PC-3 (cell line): ENCODE results near the gene FAM13A. TPM values are rescaled to one million over a fixed set of nuclear protein-coding genes. Genes with fewer than 3 reads are reported as not detected.

Experiments
- ATAC-seq: fragments of 200-7000 bp; cut with Tn5 transposase; 2 replicates; pipeline ENCODE4 v1.9.1; 2020; ENCODE audit warnings: mild to moderate bottlenecking, moderate library complexity
- BruUV-seq: library from RNA; stranded (reverse); fragments of 400-500 nt; replicated peaks from 2 replicates; lab custom pipeline; 2021; lab: Mats Ljungman, UMichigan
- CTCF ChIA-PET: fragments of 300-600 bp; sonication (Branson Sonifier 250); formaldehyde crosslinking; loops from one replicate; lab custom pipeline; 2022; ENCODE audit warnings: antibody characterized with exemption; lab: Charles Lee
- POLR2A ChIA-PET: fragments of 300-600 bp; sonication (Branson Sonifier 250); formaldehyde crosslinking; loops from one replicate; lab custom pipeline; 2022; ENCODE audit warnings: antibody characterized with exemption; ENCODE audit not compliant: unreplicated experiment; lab: Charles Lee
- DNase-seq: peaks from one replicate; pipeline ENCODE4 v3.0.0-alpha.2; 2015
- H2AFZ ChIP-seq: fragments of 300-600 bp; sonication (generic); 2 replicates; pipeline ENCODE4 v1.6.0; 2016; ENCODE audit warnings: antibody characterized with exemption, low read length
- H3F3A ChIP-seq: fragments of 300-600 bp; sonication (generic); one replicate; pipeline ENCODE4 v1.6.0; 2017; ENCODE audit warnings: antibody characterized with exemption, low read length, control low read depth, mild to moderate bottlenecking; ENCODE audit not compliant: unreplicated experiment
- H3K27ac ChIP-seq: fragments of 300-600 bp; sonication (generic); 2 replicates; pipeline ENCODE4 v1.5.1; 2016; ENCODE audit warnings: mild to moderate bottlenecking, low read length
- H3K27me3 ChIP-seq: fragments of 300-600 bp; sonication (generic); 2 replicates; pipeline ENCODE4 v1.6.1; 2016; ENCODE audit warnings: low read length, mixed read lengths
- H3K36me3 ChIP-seq: fragments of 300-600 bp; sonication (generic); 2 replicates; pipeline ENCODE4 v1.6.1; 2016; ENCODE audit warnings: low read depth, mixed run types, low read length, mixed read lengths
- H3K4me1 ChIP-seq: fragments of 300-600 bp; sonication (generic); 2 replicates; pipeline ENCODE4 v1.5.1; 2016; ENCODE audit warnings: low read length; ENCODE audit not compliant: insufficient read depth
- H3K4me2 ChIP-seq: fragments of 300-600 bp; sonication (generic); 2 replicates; pipeline ENCODE4 v1.6.0; 2016; ENCODE audit warnings: low read length
- H3K4me3 ChIP-seq: fragments of 300-600 bp; sonication (generic); 2 replicates; pipeline ENCODE4 v1.5.1; 2016; ENCODE audit warnings: mild to moderate bottlenecking, low read length, mixed read lengths
- H3K79me2 ChIP-seq: fragments of 300-600 bp; sonication (generic); 2 replicates; pipeline ENCODE4 v1.6.1; 2017; ENCODE audit warnings: low read length, mixed read lengths
- H3K9ac ChIP-seq: fragments of 300-600 bp; sonication (generic); 2 replicates; pipeline ENCODE4 v1.6.0; 2016; ENCODE audit warnings: mild to moderate bottlenecking, low read length
- H3K9me2 ChIP-seq: fragments of 300-600 bp; sonication (generic); replicated peaks from 2 replicates; pipeline ENCODE4 v1.6.1; 2016; ENCODE audit warnings: mixed run types, low read length, mixed read lengths
- H3K9me3 ChIP-seq: fragments of 300-600 bp; sonication (generic); 2 replicates; pipeline ENCODE4 v1.6.1; 2016; ENCODE audit warnings: low read length, mixed read lengths
- H4K20me1 ChIP-seq: fragments of 300-600 bp; sonication (generic); 2 replicates; pipeline ENCODE4 v1.6.1; 2016; ENCODE audit warnings: low read length, mixed read lengths
- EZH2 ChIP-seq: fragments of 300-600 bp; sonication (generic); IDR thresholded peaks from one replicate; pipeline ENCODE4 v1.6.1; 2017; ENCODE audit warnings: antibody characterized with exemption, mild to moderate bottlenecking, low read length; ENCODE audit not compliant: unreplicated experiment
- EZH2phosphoT487 ChIP-seq: fragments of 300-600 bp; sonication (generic); IDR thresholded peaks from 2 replicates; pipeline ENCODE4 v1.6.1; 2018; ENCODE audit warnings: mild to moderate bottlenecking, antibody characterized with exemption, low read length, borderline replicate concordance
- intact Hi-C: fragments of 100-400 bp; cut with micrococcal nuclease; formaldehyde crosslinking; loops from 2 replicates; pipeline ENCODE4 v1.9.0; 2023
- total RNA-seq: library from RNA; depleted of rRNA; stranded (reverse); fragments of >200 nt; gene quantifications from 2 replicates; pipeline ENCODE4 v1.2.3, GENCODE V29; 2014
- TF ChIP-seq, protein P1 (sequence below): fragments of 300-600 bp; sonication (generic); conservative IDR thresholded peaks from 2 replicates; pipeline ENCODE4 v1.5.1; 2017; ENCODE audit warnings: antibody characterized with exemption, low read depth, mild to moderate bottlenecking, low read length

The FAM13A gene
- total RNA-seq, 1 experiment from 2014 or later: 8.6 TPM

DNA sequence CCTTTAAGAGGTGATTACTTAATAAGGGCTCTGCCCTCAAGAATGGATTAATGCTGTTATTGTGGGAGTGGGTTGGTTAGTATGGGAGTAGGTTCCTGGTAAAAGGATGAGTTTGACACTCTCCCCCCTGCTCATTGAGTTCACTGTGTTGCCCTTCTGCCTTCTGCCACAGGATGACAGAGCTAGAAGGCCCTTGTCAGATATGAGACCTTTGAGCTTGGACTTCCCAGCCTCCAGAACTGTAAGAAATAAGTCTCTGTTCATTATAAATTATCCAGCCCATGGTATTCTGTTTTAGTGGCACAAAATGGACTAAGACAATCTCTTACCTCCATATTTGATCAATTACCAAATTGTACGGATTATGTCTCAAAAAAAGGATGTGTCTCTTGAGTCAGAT is 245.1 kb downstream of the FAM13A start:
- TF ChIP-seq EZH2: no peak
- TF ChIP-seq, protein P1, sequence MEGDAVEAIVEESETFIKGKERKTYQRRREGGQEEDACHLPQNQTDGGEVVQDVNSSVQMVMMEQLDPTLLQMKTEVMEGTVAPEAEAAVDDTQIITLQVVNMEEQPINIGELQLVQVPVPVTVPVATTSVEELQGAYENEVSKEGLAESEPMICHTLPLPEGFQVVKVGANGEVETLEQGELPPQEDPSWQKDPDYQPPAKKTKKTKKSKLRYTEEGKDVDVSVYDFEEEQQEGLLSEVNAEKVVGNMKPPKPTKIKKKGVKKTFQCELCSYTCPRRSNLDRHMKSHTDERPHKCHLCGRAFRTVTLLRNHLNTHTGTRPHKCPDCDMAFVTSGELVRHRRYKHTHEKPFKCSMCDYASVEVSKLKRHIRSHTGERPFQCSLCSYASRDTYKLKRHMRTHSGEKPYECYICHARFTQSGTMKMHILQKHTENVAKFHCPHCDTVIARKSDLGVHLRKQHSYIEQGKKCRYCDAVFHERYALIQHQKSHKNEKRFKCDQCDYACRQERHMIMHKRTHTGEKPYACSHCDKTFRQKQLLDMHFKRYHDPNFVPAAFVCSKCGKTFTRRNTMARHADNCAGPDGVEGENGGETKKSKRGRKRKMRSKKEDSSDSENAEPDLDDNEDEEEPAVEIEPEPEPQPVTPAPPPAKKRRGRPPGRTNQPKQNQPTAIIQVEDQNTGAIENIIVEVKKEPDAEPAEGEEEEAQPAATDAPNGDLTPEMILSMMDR: no peak
- TF ChIP-seq EZH2phosphoT487: no peak
- Histone ChIP-seq H3K36me3 (no peaks in the 10 kb centered on the region), H3K27me3 (no peaks in the 10 kb centered on the region), H3K79me2 (no peaks in the 10 kb centered on the region), H3K4me3 (no peak overlapping the region), H3K9me3 (no peaks in the 10 kb centered on the region), H3K4me2 (no peak overlapping the region), H4K20me1 (no peaks in the 10 kb centered on the region), H3K4me1 (0 out of 2 replicates have a peak, but pooled peaks cover 7% of the 10 kb centered on the region), H3K27ac (no peak overlapping the region), H3K9ac (no peak overlapping the region), H3F3A (no peaks in the 10 kb centered on the region), H3K9me2 (no peaks in the 10 kb centered on the region), H2AFZ (no peak overlapping the region)
- ChIA-PET POLR2A (no interaction called here), CTCF (no interaction called here)
- DNase-seq (no peak), ATAC-seq (no peak)
- BruUV-seq: no TSS peak
- intact Hi-C loops: loop anchor here (10.0 kb wide), 1 partner anchor 287 kb away; the partner anchor contains the start of gene PYURF

DNA sequence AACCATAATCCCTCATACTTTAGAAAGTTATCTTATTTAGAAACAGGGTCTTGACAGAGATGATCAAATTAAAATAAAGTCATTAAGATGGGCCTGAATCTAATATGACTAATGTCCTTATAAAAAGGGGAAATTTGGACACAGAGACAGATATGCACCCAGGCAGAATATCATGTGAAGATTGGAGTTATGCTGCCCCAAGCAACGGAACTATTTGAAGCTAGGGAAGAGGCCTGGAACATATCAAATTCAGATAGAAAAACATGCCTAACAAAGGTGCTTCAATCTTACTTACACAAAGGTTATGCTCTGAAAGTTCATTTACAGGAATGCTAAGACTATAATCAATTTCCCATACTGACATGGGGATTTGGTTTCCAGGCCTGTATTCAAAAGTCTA is 246.7 kb downstream of the FAM13A start:
- intact Hi-C loops: loop anchor here (10.0 kb wide), 1 partner anchor 286 kb away; the partner anchor contains the start of gene PYURF
- Histone ChIP-seq H3K4me1 (no peaks in the 10 kb centered on the region), H3K4me2 (no peak overlapping the region), H3K4me3 (no peak overlapping the region), H3K79me2 (no peaks in the 10 kb centered on the region), H3K27me3 (no peaks in the 10 kb centered on the region), H2AFZ (no peak overlapping the region), H3K9me3 (no peaks in the 10 kb centered on the region), H3K9me2 (no peaks in the 10 kb centered on the region), H3K27ac (no peak overlapping the region), H4K20me1 (no peaks in the 10 kb centered on the region), H3F3A (no peaks in the 10 kb centered on the region), H3K9ac (no peak overlapping the region), H3K36me3 (no peaks in the 10 kb centered on the region)
- no TSS peak for BruUV-seq
- POLR2A ChIA-PET: no interaction called here
- DNase-seq (no peak), ATAC-seq (no peak)
- CTCF ChIA-PET: interaction anchor here (0.7 kb wide), 1 partner anchor 13 kb away, joined by 3 read pairs; no protein-coding TSS in a partner anchor
- TF ChIP-seq EZH2: no peak
- TF ChIP-seq EZH2phosphoT487: no peak
- TF ChIP-seq, protein P1: no peak

DNA sequence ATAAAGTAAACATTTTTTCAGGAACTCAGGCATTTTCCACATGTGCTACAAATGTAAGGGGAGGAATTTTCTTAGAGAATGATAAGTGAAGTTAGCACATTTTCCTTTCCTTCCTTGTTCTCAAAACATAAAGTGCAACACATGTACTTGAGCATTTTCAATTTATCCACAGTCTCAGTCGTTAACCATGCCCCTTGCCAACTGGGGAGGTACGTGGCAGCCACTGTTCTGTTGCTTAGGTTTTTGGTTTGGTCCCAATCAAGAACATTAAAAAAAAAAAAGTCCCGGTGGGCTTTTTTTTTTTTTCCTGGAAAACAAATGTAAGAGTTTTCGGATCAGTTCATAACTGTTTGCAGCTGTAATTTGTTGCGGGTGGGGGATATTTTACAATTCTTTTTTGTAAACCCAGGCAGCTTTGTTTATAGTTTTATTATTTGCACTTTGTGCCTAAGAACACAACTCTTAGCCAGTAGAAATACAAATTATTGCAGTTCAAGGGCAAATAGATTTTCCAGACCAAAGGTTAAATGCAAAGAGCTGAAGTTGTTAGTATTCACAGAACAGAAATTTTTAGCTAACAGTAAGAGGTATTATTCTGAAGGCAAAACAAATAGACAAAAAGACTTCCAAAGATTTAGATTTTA is 247.3 kb downstream of the FAM13A start:
- ATAC-seq (no peak), DNase-seq (no peak)
- Histone ChIP-seq H3F3A (no peaks in the 10 kb centered on the region), H3K4me2 (no peak overlapping the region), H2AFZ (no peak overlapping the region), H3K79me2 (no peaks in the 10 kb centered on the region), H3K9me3 (no peaks in the 10 kb centered on the region), H3K27me3 (no peaks in the 10 kb centered on the region), H4K20me1 (no peaks in the 10 kb centered on the region), H3K36me3 (no peaks in the 10 kb centered on the region), H3K9ac (no peak overlapping the region), H3K4me1 (no peaks in the 10 kb centered on the region), H3K9me2 (no peaks in the 10 kb centered on the region), H3K27ac (no peak overlapping the region), H3K4me3 (no peak overlapping the region)
- BruUV-seq: no TSS peak
- TF ChIP-seq EZH2phosphoT487 (no peak), EZH2 (no peak)
- intact Hi-C loops: loop anchor here (10.0 kb wide), 1 partner anchor 285 kb away; the partner anchor contains the start of gene PYURF
- POLR2A ChIA-PET: no interaction called here
- CTCF ChIA-PET: interaction anchor here (0.7 kb wide), 1 partner anchor 14 kb away, joined by 3 read pairs; no protein-coding TSS in a partner anchor
